Cardiac muscle cell (in vitro differentiated cells and primary cell): ENCODE results near the gene SOX30. TPM values are rescaled to one million over a fixed set of nuclear protein-coding genes. Genes with fewer than 3 reads are reported as not detected.

Experiments used
- DNase-seq, 2 donors: peaks; one replicate each; pipeline versions ENCODE4 v3.0.0 to v3.0.0-alpha.2; 2010 to 2017; ENCODE audit warnings: low read depth in 1 of 2, low spot score in 1 of 2
- H3K27ac ChIP-seq: fragments of 200-600 bp; sonication (generic); 2 replicates; pipeline ENCODE4 v1.5.1; 2016
- H3K27me3 ChIP-seq: fragments of 200-600 bp; sonication (generic); 2 replicates; pipeline ENCODE4 v1.6.0; 2016; ENCODE audit warnings: control low read depth
- H3K36me3 ChIP-seq: fragments of 200-600 bp; sonication (generic); 2 replicates; pipeline ENCODE4 v1.5.1; 2016; ENCODE audit warnings: control low read depth
- H3K4me1 ChIP-seq: fragments of 200-600 bp; sonication (generic); 2 replicates; pipeline ENCODE4 v1.8.1; 2017; ENCODE audit warnings: low read depth, mild to moderate bottlenecking, mixed run types
- H3K4me3 ChIP-seq: fragments of 200-600 bp; sonication (generic); 2 replicates; pipeline ENCODE4 v1.5.1; 2016; ENCODE audit warnings: mild to moderate bottlenecking
- H3K9me3 ChIP-seq: fragments of 200-600 bp; sonication (generic); 2 replicates; pipeline ENCODE4 v1.5.1; 2017; ENCODE audit warnings: low read depth, mild to moderate bottlenecking, control low read depth
- polyA plus RNA-seq: library from polyadenylated mRNA; unstranded; fragments of >200 nt; fragmentation: Nextera tagmentation; extraction: Ambion mirVana; gene quantifications from 2 replicates; pipeline ENCODE4 v1.2.1, GENCODE V29; 2016
- total RNA-seq: library from RNA; depleted of rRNA; stranded (reverse); fragments of >200 nt; gene quantifications from 2 replicates; pipeline ENCODE4 v1.2.3, GENCODE V29; 2016
- TF ChIP-seq, protein P1 (sequence below): IDR thresholded peaks from 2 replicates; pipeline ENCODE4 v1.5.1; 2012; ENCODE audit warnings: low read depth, mild to moderate bottlenecking, low read length

Gene SOX30
- total and polyA plus RNA-seq, 2 experiments from 2014 or later: not detected

DNA sequence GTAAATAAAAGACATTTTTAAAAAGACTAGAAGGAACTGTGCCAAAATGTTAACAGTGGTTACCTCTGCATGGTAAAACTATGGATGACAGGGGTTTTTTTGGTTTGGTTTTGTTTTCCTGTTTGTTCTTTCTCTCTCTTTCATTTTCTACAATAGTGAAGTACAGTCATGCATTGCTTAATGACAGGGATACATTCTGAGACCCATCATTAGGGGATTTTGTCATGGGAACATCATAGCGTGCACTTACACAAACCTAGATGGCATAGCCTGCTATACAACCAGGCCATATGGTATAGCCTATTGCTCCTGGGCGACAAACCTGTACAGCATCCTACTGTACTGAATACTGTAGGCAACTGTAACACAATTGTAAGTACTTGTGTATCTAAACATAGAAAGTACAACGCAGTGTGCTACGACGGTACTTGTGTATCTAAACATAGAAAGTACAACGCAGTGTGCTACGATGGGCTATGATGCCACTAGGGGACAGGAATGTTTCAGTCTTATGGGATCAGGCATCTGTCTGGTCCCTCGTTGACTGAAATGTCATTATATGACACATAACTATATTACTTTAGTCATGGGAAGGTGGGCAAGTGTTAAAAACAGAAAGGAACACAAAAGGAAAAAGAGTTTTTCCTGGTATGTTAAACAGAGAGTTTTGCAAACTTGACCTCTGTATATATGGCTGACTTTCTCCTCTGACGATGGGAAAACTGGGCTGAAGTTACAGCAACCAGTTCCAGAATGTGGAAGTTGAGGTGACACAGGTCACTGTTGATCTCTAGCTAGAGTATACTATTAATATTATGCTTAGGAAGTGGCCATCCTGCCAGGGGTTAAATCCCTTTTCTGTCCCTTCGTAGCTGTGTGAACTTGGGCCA lies 69.3 kb downstream of the SOX30 start:
- no peak overlapping the region for H3K27ac ChIP-seq
- no peaks in the 10 kb centered on the region for H3K9me3 ChIP-seq
- H3K27me3 ChIP-seq: no peaks in the 10 kb centered on the region
- H3K4me3 ChIP-seq: no peak overlapping the region
- H3K36me3 ChIP-seq: no peaks in the 10 kb centered on the region
- DNase-seq: no peak
- H3K4me1 ChIP-seq: peaks cover 8% of the 10 kb centered on the region
- TF ChIP-seq, protein P1, sequence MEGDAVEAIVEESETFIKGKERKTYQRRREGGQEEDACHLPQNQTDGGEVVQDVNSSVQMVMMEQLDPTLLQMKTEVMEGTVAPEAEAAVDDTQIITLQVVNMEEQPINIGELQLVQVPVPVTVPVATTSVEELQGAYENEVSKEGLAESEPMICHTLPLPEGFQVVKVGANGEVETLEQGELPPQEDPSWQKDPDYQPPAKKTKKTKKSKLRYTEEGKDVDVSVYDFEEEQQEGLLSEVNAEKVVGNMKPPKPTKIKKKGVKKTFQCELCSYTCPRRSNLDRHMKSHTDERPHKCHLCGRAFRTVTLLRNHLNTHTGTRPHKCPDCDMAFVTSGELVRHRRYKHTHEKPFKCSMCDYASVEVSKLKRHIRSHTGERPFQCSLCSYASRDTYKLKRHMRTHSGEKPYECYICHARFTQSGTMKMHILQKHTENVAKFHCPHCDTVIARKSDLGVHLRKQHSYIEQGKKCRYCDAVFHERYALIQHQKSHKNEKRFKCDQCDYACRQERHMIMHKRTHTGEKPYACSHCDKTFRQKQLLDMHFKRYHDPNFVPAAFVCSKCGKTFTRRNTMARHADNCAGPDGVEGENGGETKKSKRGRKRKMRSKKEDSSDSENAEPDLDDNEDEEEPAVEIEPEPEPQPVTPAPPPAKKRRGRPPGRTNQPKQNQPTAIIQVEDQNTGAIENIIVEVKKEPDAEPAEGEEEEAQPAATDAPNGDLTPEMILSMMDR: no peak

GRCh38 chr5:157581901-157582300 lies 70.3 kb downstream of the SOX30 start:
- Histone ChIP-seq H3K4me3 (no peak overlapping the region), H3K27ac (no peak overlapping the region), H3K4me1 (peaks cover 8% of the 10 kb centered on the region), H3K9me3 (no peaks in the 10 kb centered on the region), H3K36me3 (no peaks in the 10 kb centered on the region), H3K27me3 (no peaks in the 10 kb centered on the region)
- peak in 1 of 2 donors; percentile 10 for DNase-seq
- TF ChIP-seq, protein P1: no peak

DNA sequence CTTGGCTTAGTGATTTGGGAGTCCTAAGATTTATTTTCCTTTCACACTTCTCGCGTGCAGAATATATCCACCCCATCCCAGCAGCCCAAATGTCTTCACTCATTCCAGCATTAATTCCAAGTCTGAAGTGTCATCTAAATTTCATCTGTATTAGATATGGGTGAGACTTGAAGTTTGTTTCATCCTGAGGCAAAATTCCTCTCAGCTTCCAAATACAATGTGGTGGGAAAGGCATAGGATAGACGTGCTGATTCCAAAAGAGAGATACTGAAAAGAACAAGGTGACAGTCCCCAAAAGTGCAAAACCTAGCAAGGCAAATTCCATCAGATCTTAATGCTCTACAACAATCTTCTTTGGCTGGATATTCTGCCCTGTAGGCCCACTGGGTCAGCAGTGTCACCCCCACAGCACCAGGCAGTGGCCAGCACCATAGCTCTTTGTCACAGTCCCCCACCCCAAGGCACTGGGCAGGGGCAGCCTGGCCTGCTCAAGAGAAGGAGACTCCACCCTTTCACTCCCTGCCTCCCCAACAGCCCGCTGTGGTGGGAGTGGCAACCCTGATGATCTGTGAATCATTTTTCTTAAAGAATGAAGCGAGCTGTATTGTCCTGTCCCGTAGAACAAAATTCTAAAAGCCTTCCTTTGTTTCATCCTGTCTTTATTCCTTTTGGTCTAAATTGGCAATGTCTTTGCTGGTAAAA lies 74.0 kb downstream of the SOX30 start:
- Histone ChIP-seq H3K4me3 (no peak overlapping the region), H3K27ac (no peak overlapping the region), H3K27me3 (no peaks in the 10 kb centered on the region), H3K36me3 (no peaks in the 10 kb centered on the region), H3K4me1 (peaks cover 6% of the 10 kb centered on the region), H3K9me3 (no peaks in the 10 kb centered on the region)
- no peak for DNase-seq
- TF ChIP-seq, protein P1: no peak

DNA sequence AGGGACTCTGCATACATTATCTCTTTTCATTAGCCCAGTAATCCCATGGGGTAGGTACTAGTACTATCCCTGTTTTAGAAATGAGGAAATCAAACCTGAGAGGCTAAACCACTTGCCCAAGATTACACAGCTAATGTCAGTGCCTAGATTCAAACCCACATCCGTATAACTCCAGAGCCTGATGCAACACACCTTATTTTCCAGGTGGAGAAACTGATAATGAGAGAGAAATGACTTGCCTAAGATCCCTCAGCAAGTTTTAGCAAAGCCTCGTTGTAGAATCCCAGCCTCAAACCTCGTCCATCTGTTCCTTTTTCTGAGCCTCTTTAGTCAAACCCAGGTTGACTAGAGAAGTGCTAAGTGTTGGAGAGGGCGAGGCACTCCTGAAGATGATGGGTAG lies 75.6 kb downstream of the SOX30 start:
- no peak for DNase-seq
- no peaks in the 10 kb centered on the region for H3K27me3 ChIP-seq
- no peak overlapping the region for H3K27ac ChIP-seq
- no peaks in the 10 kb centered on the region for H3K36me3 ChIP-seq
- TF ChIP-seq, protein P1: no peak
- no peaks in the 10 kb centered on the region for H3K9me3 ChIP-seq
- H3K4me3 ChIP-seq: no peak overlapping the region
- H3K4me1 ChIP-seq: no peaks in the 10 kb centered on the region

Other genes starting within 250 kb of the SOX30 start
- gene NIPAL4, start 192.2 kb downstream of the SOX30 start, total RNA-seq: 0.18 and 0.36 TPM in 2 replicates
- gene NIPAL4, start 192.2 kb downstream of the SOX30 start, polyA plus RNA-seq: 0.17 and 0.37 TPM in 2 replicates
- gene ADAM19, start 76.7 kb downstream of the SOX30 start, total RNA-seq: 8.8 and 11.5 TPM in 2 replicates
- gene ADAM19, start 76.7 kb downstream of the SOX30 start, polyA plus RNA-seq: 6.5 and 7.2 TPM in 2 replicates
- gene C5orf52, start 19.1 kb upstream of the SOX30 start, total RNA-seq: not detected in 2 replicates
- not detected in 2 replicates for gene C5orf52, start 19.1 kb upstream of the SOX30 start, polyA plus RNA-seq
- gene THG1L, start 79.0 kb upstream of the SOX30 start, total RNA-seq: 10.0 and 10.4 TPM in 2 replicates
- gene THG1L, start 79.0 kb upstream of the SOX30 start, polyA plus RNA-seq: 6.1 and 9.4 TPM in 2 replicates
- gene LSM11, start 91.3 kb upstream of the SOX30 start, total RNA-seq: 3.0 and 5.5 TPM in 2 replicates
- 1.6 and 2.2 TPM in 2 replicates for gene LSM11, start 91.3 kb upstream of the SOX30 start, polyA plus RNA-seq
- 47.0 and 56.2 TPM in 2 replicates for gene CLINT1, start 206.7 kb upstream of the SOX30 start, total RNA-seq
- gene CLINT1, start 206.7 kb upstream of the SOX30 start, polyA plus RNA-seq: 51.7 and 56.7 TPM in 2 replicates